NCI-H774 (cell line): ENCODE results near the gene EPHX1.

Source experiments
- DNase-seq: peaks from one replicate; lab custom pipeline; 2025; lab: John Stamatoyannopoulos, UW

Gene EPHX1

GRCh38 chr1:225861834-225862580 lies 52.1 kb downstream of the EPHX1 start:
- DNase-seq, result no peak

- no peak for DNase-seq
Observed at GRCh38 chr1:225862581-225862950, 52.6 kb downstream of the EPHX1 start.

- no peak for DNase-seq
Observed at GRCh38 chr1:225863167-225863566, 53.2 kb downstream of the EPHX1 start.

GRCh38 chr1:225865514-225865913 lies 55.6 kb downstream of the EPHX1 start:
- DNase-seq, result no peak

GRCh38 chr1:225866061-225866837 lies 56.3 kb downstream of the EPHX1 start:
- no peak for DNase-seq

GRCh38 chr1:225866981-225867380 lies 57.1 kb downstream of the EPHX1 start:
- no peak for DNase-seq

- no peak for DNase-seq
Observed at GRCh38 chr1:225868631-225869330, 58.9 kb downstream of the EPHX1 start.

- peak; percentile 76 for DNase-seq
Observed at GRCh38 chr1:225870911-225871310, 61.0 kb downstream of the EPHX1 start.

- peak; percentile 94 for DNase-seq
Observed at GRCh38 chr1:225871359-225872074, 61.6 kb downstream of the EPHX1 start.

- DNase-seq, result no peak
Observed at GRCh38 chr1:225872075-225872430, 62.1 kb downstream of the EPHX1 start.

GRCh38 chr1:225873281-225873850 lies 63.4 kb downstream of the EPHX1 start:
- DNase-seq, result no peak

GRCh38 chr1:225874431-225874830 lies 64.5 kb downstream of the EPHX1 start:
- no peak for DNase-seq

GRCh38 chr1:225875044-225875815 lies 65.3 kb downstream of the EPHX1 start:
- peak; percentile 76 for DNase-seq

- DNase-seq, result no peak
Observed at GRCh38 chr1:225876900-225877510, 67.1 kb downstream of the EPHX1 start.

- no peak for DNase-seq
Observed at GRCh38 chr1:225877580-225877979, 67.7 kb downstream of the EPHX1 start.

- no peak for DNase-seq
Observed at GRCh38 chr1:225878282-225878681, 68.4 kb downstream of the EPHX1 start.

- DNase-seq, result peak; percentile 29
Observed at GRCh38 chr1:225879521-225880221, 69.7 kb downstream of the EPHX1 start.

- peak; percentile 55 for DNase-seq
Observed at GRCh38 chr1:225880222-225880588, 70.3 kb downstream of the EPHX1 start.

- no peak for DNase-seq
Observed at GRCh38 chr1:225880636-225881035, 70.7 kb downstream of the EPHX1 start.
